Heart left ventricle (tissue), 16 donors: Measurements from ENCODE around the gene ABCA5. TPM values are rescaled to one million over a fixed set of nuclear protein-coding genes. Genes with fewer than 3 reads are reported as not detected.

Experiments
- ATAC-seq, 4 donors: fragments of 200-7000 bp; cut with Tn5 transposase; one replicate each; pipeline ENCODE4 v1.9.1; 2020 to 2022; ENCODE audit warnings: moderate library complexity in 4 of 4, mild to moderate bottlenecking in 3 of 4, moderate number of reproducible peaks in 1 of 4
- DNase-seq, 5 donors: peaks; one replicate each; pipeline ENCODE4 v3.0.0-alpha.2; 2020
- H3K27ac ChIP-seq, 12 donors: fragments of 200-600 bp; sonication (generic) in 4 of 12; one replicate each; pipeline versions ENCODE4 v1.5.0 to v1.8.0; 2016 to 2022; ENCODE audit warnings: mild to moderate bottlenecking in 2 of 12
- H3K27me3 ChIP-seq, 9 donors: fragments of 200-600 bp; sonication (generic) in 2 of 9; one replicate each; pipeline versions ENCODE4 v1.5.1 to v1.8.0; 2016 to 2022; ENCODE audit warnings: mild to moderate bottlenecking in 3 of 9
- H3K36me3 ChIP-seq, 9 donors: fragments of 200-600 bp; sonication (generic) in 2 of 9; one replicate each; pipeline versions ENCODE4 v1.5.0 to v1.8.0; 2018 to 2022; ENCODE audit warnings: mild to moderate bottlenecking in 2 of 9
- H3K4me1 ChIP-seq, 12 donors: fragments of 200-600 bp; sonication (generic) in 4 of 12; one replicate each; pipeline versions ENCODE4 v1.5.0 to v1.8.0; 2016 to 2022; ENCODE audit warnings: mild to moderate bottlenecking in 3 of 12
- H3K4me3 ChIP-seq, 12 donors: fragments of 200-600 bp; sonication (generic) in 4 of 12; one replicate each; pipeline versions ENCODE4 v1.5.0 to v1.8.0; 2017 to 2022; ENCODE audit warnings: mild to moderate bottlenecking in 9 of 12, moderate library complexity in 4 of 12
- H3K9me3 ChIP-seq, 12 donors: fragments of 200-600 bp; sonication (generic) in 4 of 12; one replicate each; pipeline versions ENCODE4 v1.5.0 to v1.8.0; 2016 to 2022; ENCODE audit warnings: mild to moderate bottlenecking in 1 of 12
- CTCF ChIP-seq, 12 donors: fragments of 200-600 bp; sonication (generic) in 4 of 12; IDR thresholded peaks; one replicate each; pipeline versions ENCODE4 v1.5.0 to v1.8.0; 2018 to 2022; ENCODE audit warnings: antibody characterized with exemption in 12 of 12, mild to moderate bottlenecking in 5 of 12
- POLR2A ChIP-seq, 2 donors: fragments of 450-650 bp; IDR thresholded peaks; one replicate each; pipeline ENCODE4 v1.6.1; 2017; ENCODE audit warnings: antibody characterized with exemption in 2 of 2, mild to moderate bottlenecking in 2 of 2, moderate library complexity in 2 of 2
- WGBS, 4 donors: extraction: QIAGEN DNeasy Blood & Tissue Kit in 2 of 4; methylation state at CpG; one replicate each; pipeline versions ENCODE4 v1.1.5 to v1.1.7; 2013 to 2018; 5-methylcytosine and 5-hydroxymethylcytosine counted together
- intact Hi-C, 10 donors: fragments of 100-400 bp; cut with DNase I; formaldehyde crosslinking; loops; one replicate each; pipeline versions ENCODE4 v1.11.1 to v1.14.2; 2022
- polyA plus RNA-seq, 2 donors: library from polyadenylated mRNA; stranded (reverse); fragments of 200-250 nt; gene quantifications; one replicate each; pipeline ENCODE4 v1.2.3, GENCODE V29; 2013
- total RNA-seq, 9 donors: library from RNA; depleted of rRNA in 2 of 9; stranded (reverse); fragments of >200 nt in 2 of 9; fragmentation: NEBNext Ultra II Directional in 3 of 9; extraction: Animal tissue kit (Norgen Biotek cat#: 25700) in 3 of 9; gene quantifications; one replicate each; pipeline versions ENCODE4 v1.1.0 to v1.2.4, GENCODE V29; 2016 to 2023
- donor health status: ischemic (EF 13 %, LVEDD 7.1; RV severe dilation, severe dysfunction).
- donor health status: healthy with polysubstance abuse.
- donor health status: DM: no; HTN: yes; CAD: no.
- donor health status: DM: no; HTN: no; CAD: no.
- donor health status: ischemic (EF 25% LVEDD 6.9; RV normal size, moderate dysfunction).
- donor health status: ischemic (EF 25% LVEDD 5.7; RV mildly dilated, moderate dysfunction).
- donor health status: healthy.
- donor health status: DM: yes; HTN: yes; CAD: no.
- donor health status: ischemic (EF 35%, LVEDD 5.7; RV mildly dilated, moderate dysfunction).
- donor health status: nonischemic (EF 11% LVEDD 7.7; RV severe dilation, severe dysfunction).
- donor health status: DM: yes; HTN: yes; CAD: no.
- donor health status: PGD.
- donor health status: ischemic (EF 29% LVEDD 5.4; RV normal size, mild dysfunction).
- donor health status: nonischemic (EF 23%, LVEDD 6.1; RV moderate dilation, normal function).

The ABCA5 gene
- total and polyA plus RNA-seq, 11 donors = 7.0 to 24.9 (median 17.9) TPM

GRCh38 chr17:69245617-69246016 lies 81.3 kb downstream of the ABCA5 start:
- no peak overlapping the region for H3K4me3 ChIP-seq
- TF ChIP-seq POLR2A (IDR thresholded peaks at IDR 0.05) = no peak
- no peak for TF ChIP-seq CTCF (IDR thresholded peaks at IDR 0.05)
- no peaks in the 10 kb centered on the region for H3K27me3 ChIP-seq
- no peak overlapping the region for H3K27ac ChIP-seq
- DNase-seq = no peak
- intact Hi-C loops = loop anchor here in 3 of 10 donors (5.0 to 10.0 kb wide), 3 partner anchors 331 to 473 kb away; no protein-coding TSS in a partner anchor
- H3K36me3 ChIP-seq = peaks cover 0 to 33% (median 5%) of the 10 kb centered on the region in 9 donors
- WGBS, 4 donors = 70 to 76% (median 73%) methylated on average over 2 of the region's 2 CpGs
- H3K9me3 ChIP-seq = no peaks in the 10 kb centered on the region
- no peak for ATAC-seq
- no peaks in the 10 kb centered on the region for H3K4me1 ChIP-seq

GRCh38 chr17:69239611-69240600 lies 87.0 kb downstream of the ABCA5 start:
- no peak for DNase-seq
- Histone ChIP-seq H3K27ac (no peak overlapping the region), H3K4me3 (no peak overlapping the region), H3K36me3 (peaks cover 0 to 10% (median 0%) of the 10 kb centered on the region in 9 donors), H3K9me3 (no peaks in the 10 kb centered on the region), H3K27me3 (no peaks in the 10 kb centered on the region), H3K4me1 (peaks cover 0 to 6% (median 0%) of the 10 kb centered on the region in 12 donors)
- intact Hi-C loops = loop anchor here in 5 of 10 donors (5.0 to 10.0 kb wide), 3 partner anchors 265 to 463 kb away; no protein-coding TSS in a partner anchor
- no peak for ATAC-seq
- TF ChIP-seq POLR2A (IDR thresholded peaks at IDR 0.05) (no peak), CTCF (IDR thresholded peaks at IDR 0.05) (no peak)
- WGBS, 4 donors = 83 to 90% (median 85%) methylated on average over 8 of the region's 8 CpGs

- H3K4me3 ChIP-seq = no peak overlapping the region
- peaks cover 0 to 21% (median 6%) of the 10 kb centered on the region in 12 donors for H3K9me3 ChIP-seq
- DNase-seq (no peak), ATAC-seq (no peak)
- H3K27me3 ChIP-seq = no peaks in the 10 kb centered on the region
- no peak for TF ChIP-seq POLR2A (IDR thresholded peaks at IDR 0.05)
- TF ChIP-seq CTCF (IDR thresholded peaks at IDR 0.05) = no peak
- WGBS, 4 donors = 81 to 89% (median 84%) methylated on average over 3 of the region's 3 CpGs
- intact Hi-C loops = loop anchor here in 4 of 10 donors (5.0 to 10.0 kb wide), 2 partner anchors 262 to 460 kb away; no protein-coding TSS in a partner anchor
- peaks cover 0 to 3% (median 0%) of the 10 kb centered on the region in 9 donors for H3K36me3 ChIP-seq
- peaks cover 0 to 7% (median 0%) of the 10 kb centered on the region in 12 donors for H3K4me1 ChIP-seq
- no peak overlapping the region for H3K27ac ChIP-seq
Observed at GRCh38 chr17:69236946-69237345, 90.0 kb downstream of the ABCA5 start.

- Histone ChIP-seq H3K4me3 (no peak overlapping the region), H3K4me1 (peaks cover 0 to 7% (median 0%) of the 10 kb centered on the region in 12 donors), H3K27ac (no peak overlapping the region), H3K36me3 (peaks cover 0 to 3% (median 0%) of the 10 kb centered on the region in 9 donors), H3K9me3 (peaks cover 0 to 23% (median 6%) of the 10 kb centered on the region in 12 donors), H3K27me3 (no peaks in the 10 kb centered on the region)
- no peak for TF ChIP-seq POLR2A (IDR thresholded peaks at IDR 0.05)
- no peak for TF ChIP-seq CTCF (IDR thresholded peaks at IDR 0.05)
- intact Hi-C loops = loop anchor here in 4 of 10 donors (5.0 to 10.0 kb wide), 2 partner anchors 262 to 459 kb away; no protein-coding TSS in a partner anchor
- DNase-seq (no peak), ATAC-seq (no peak)
- WGBS, 4 donors = 61 to 63% (median 62%) methylated on average over 2 of the region's 2 CpGs
Observed at GRCh38 chr17:69236464-69236863, 90.5 kb downstream of the ABCA5 start.
